Lung (tissue), 12 donors: ENCODE results near the gene KRT86. TPM values are rescaled to one million over a fixed set of nuclear protein-coding genes. Genes with fewer than 3 reads are reported as not detected.
A peak's percentile ranks its signal among the peaks of the same experiment; 100 is the strongest.

ENCODE experiments used
- ATAC-seq: fragments of 200-7000 bp; cut with Tn5 transposase; one replicate; pipeline ENCODE4 v1.9.1; 2020; ENCODE audit warnings: moderate number of reproducible peaks; ENCODE audit not compliant: insufficient read depth, low FRiP score
- DNase-seq, 3 donors: peaks; one replicate each; pipeline ENCODE4 v3.0.0-alpha.2; 2013 to 2017
- H3K27ac ChIP-seq, 2 donors: one replicate each; pipeline ENCODE4 v1.5.1; 2013; ENCODE audit warnings: mild to moderate bottlenecking in 2 of 2, moderate library complexity in 2 of 2, control low read depth in 1 of 2, inconsistent platforms in 1 of 2, low read depth in 1 of 2, low read length in 1 of 2
- H3K27me3 ChIP-seq, 3 donors: one replicate each; pipeline ENCODE4 v1.5.1; 2013; ENCODE audit warnings: low read length in 2 of 3; ENCODE audit not compliant: control insufficient read depth in 3 of 3, insufficient read depth in 3 of 3
- H3K36me3 ChIP-seq, 4 donors: one replicate each; pipeline ENCODE4 v1.5.1; 2013; ENCODE audit warnings: low read length in 4 of 4, mild to moderate bottlenecking in 1 of 4, moderate library complexity in 1 of 4; ENCODE audit not compliant: control insufficient read depth in 4 of 4, insufficient read depth in 4 of 4
- H3K4me1 ChIP-seq, 5 donors: one replicate each; pipeline ENCODE4 v1.5.1; 2013; ENCODE audit warnings: low read length in 5 of 5, mild to moderate bottlenecking in 2 of 5, moderate library complexity in 1 of 5; ENCODE audit not compliant: control insufficient read depth in 5 of 5, insufficient read depth in 5 of 5
- H3K4me3 ChIP-seq: one replicate; pipeline ENCODE4 v1.5.1; 2013; ENCODE audit warnings: mild to moderate bottlenecking, control low read depth, moderate library complexity
- H3K9ac ChIP-seq, 2 donors: one replicate each; pipeline ENCODE4 v1.5.1; 2013; ENCODE audit warnings: low read length in 2 of 2, control low read depth in 1 of 2; ENCODE audit not compliant: insufficient read depth in 1 of 2
- H3K9me3 ChIP-seq, 4 donors: one replicate each; pipeline ENCODE4 v1.5.1; 2013; ENCODE audit warnings: low read length in 3 of 4, mild to moderate bottlenecking in 1 of 4, moderate library complexity in 1 of 4; ENCODE audit not compliant: control insufficient read depth in 4 of 4, insufficient read depth in 3 of 4
- CTCF ChIP-seq: IDR thresholded peaks from 2 replicates; pipeline ENCODE4 v1.5.1; 2012; ENCODE audit warnings: mild to moderate bottlenecking; ENCODE audit errors: control extremely low read depth, extremely low read depth
- WGBS, 2 donors: extraction: QIAGEN DNeasy Blood & Tissue Kit; methylation state at CpG; one replicate each; pipeline ENCODE4 v1.1.7; 2013; 5-methylcytosine and 5-hydroxymethylcytosine counted together
- polyA plus RNA-seq, 2 donors: library from polyadenylated mRNA; stranded (reverse); fragments of 200-250 nt; gene quantifications; one replicate each; pipeline ENCODE4 v1.2.1, GENCODE V29; 2013
- total RNA-seq, 2 donors: library from RNA; depleted of rRNA in 1 of 2; stranded (reverse); fragments of >200 nt in 1 of 2; gene quantifications; one replicate each; pipeline ENCODE4 v1.2.1, GENCODE V29; 2014 to 2021
- donor health status: control.
- donor health status: control.
- donor health status: Bipolar disorder and iron deficiency.
- donor health status: healthy.
- donor health status: DM: yes; HTN: yes; CAD: no.

The KRT86 gene
- total and polyA plus RNA-seq, 4 donors, result 0.11 to 1.1 (median 0.31) TPM; not detected in 1

- Histone ChIP-seq H3K9ac (no peak overlapping the region), H3K27me3 (peaks cover 0 to 13% (median 6%) of the 10 kb centered on the region in 3 donors), H3K4me3 (no peak overlapping the region), H3K27ac (no peak overlapping the region), H3K4me1 (no peaks in the 10 kb centered on the region), H3K9me3 (peaks cover 0 to 2% (median 0%) of the 10 kb centered on the region in 4 donors), H3K36me3 (no peaks in the 10 kb centered on the region)
- no peak for ATAC-seq
- no peak for DNase-seq
- no peak for TF ChIP-seq CTCF
- 86 to 95% methylated on average over 1 of the region's 1 CpG for WGBS, 2 donors
Measured at GRCh38 chr12:52271158-52271557, 3.3 kb upstream of the KRT86 start.

GRCh38 chr12:52275686-52276085, 1.2 kb downstream of the KRT86 start:
- Histone ChIP-seq H3K4me1 (peaks cover 0 to 19% (median 0%) of the 10 kb centered on the region in 5 donors), H3K27me3 (peaks cover 0 to 16% (median 6%) of the 10 kb centered on the region in 3 donors), H3K27ac (no peak overlapping the region), H3K9me3 (peaks cover 0 to 2% (median 0%) of the 10 kb centered on the region in 4 donors), H3K36me3 (no peaks in the 10 kb centered on the region), H3K4me3 (no peak overlapping the region), H3K9ac (no peak overlapping the region)
- TF ChIP-seq CTCF, result no peak
- no peak for DNase-seq
- 80 to 83% methylated on average over 3 of the region's 3 CpGs for WGBS, 2 donors
- ATAC-seq, result no peak

- Histone ChIP-seq H3K4me1 (peaks cover 0 to 26% (median 0%) of the 10 kb centered on the region in 5 donors), H3K27me3 (peaks cover 0 to 16% (median 6%) of the 10 kb centered on the region in 3 donors), H3K9me3 (no peaks in the 10 kb centered on the region), H3K36me3 (no peaks in the 10 kb centered on the region), H3K9ac (no peak overlapping the region), H3K4me3 (no peak overlapping the region), H3K27ac (no peak overlapping the region)
- TF ChIP-seq CTCF, result no peak
- ATAC-seq, result no peak
- 70 to 76% methylated on average over 9 of the region's 9 CpGs for WGBS, 2 donors
- DNase-seq, result peak in 2 of 3 donors; percentile 41 to 83
Measured at GRCh38 chr12:52277486-52278245, 3.2 kb downstream of the KRT86 start.
